HepG2 (cell line): ENCODE results near the gene ABHD12. TPM values are rescaled to one million over a fixed set of nuclear protein-coding genes. Genes with fewer than 3 reads are reported as not detected.
A peak's percentile ranks its signal among the peaks of the same experiment; 100 is the strongest.

Experiments
- BRD4 ChIP-seq: sonication (generic); formaldehyde crosslinking; IDR thresholded peaks from 2 replicates; pipeline ENCODE4 v1.4.0; 2020; ENCODE audit warnings: missing genetic modification reagents
- CAMTA2 ChIP-seq: sonication (generic); formaldehyde crosslinking; IDR thresholded peaks from 2 replicates; pipeline ENCODE4 v1.4.0; 2020; ENCODE audit warnings: mild to moderate bottlenecking, missing genetic modification reagents, borderline replicate concordance
- KDM4B ChIP-seq: sonication (generic); formaldehyde crosslinking; IDR thresholded peaks from 2 replicates; pipeline ENCODE4 v1.4.0; 2020; ENCODE audit warnings: missing genetic modification reagents
- NR2F2 ChIP-seq: IDR thresholded peaks from 2 replicates; pipeline ENCODE4 v1.6.1; 2012; ENCODE audit warnings: low read depth, inconsistent platforms, borderline replicate concordance
- NRL ChIP-seq: sonication (generic); formaldehyde crosslinking; IDR thresholded peaks from 2 replicates; pipeline ENCODE4 v1.5.0; 2020; ENCODE audit warnings: missing genetic modification reagents, mild to moderate bottlenecking, moderate library complexity, borderline replicate concordance
- RBFOX2 ChIP-seq: fragments of 200-400 bp; formaldehyde crosslinking; IDR thresholded peaks from 2 replicates; pipeline ENCODE4 v1.6.1; 2017; ENCODE audit warnings: low read depth, mild to moderate bottlenecking, low read length
- SP5 ChIP-seq: IDR thresholded peaks from 2 replicates; pipeline ENCODE4 v1.6.1; 2016; ENCODE audit warnings: low read depth, borderline replicate concordance
- TP53 ChIP-seq: sonication (generic); formaldehyde crosslinking; conservative IDR thresholded peaks from 2 replicates; pipeline ENCODE4 v1.4.0; 2020; ENCODE audit warnings: missing genetic modification reagents
- ZNF3 ChIP-seq: IDR thresholded peaks from 2 replicates; pipeline ENCODE4 v1.7.0; 2017; ENCODE audit warnings: inconsistent platforms
- ZNF468 ChIP-seq: sonication (generic); formaldehyde crosslinking; IDR thresholded peaks from 2 replicates; pipeline ENCODE4 v1.8.0; 2022; ENCODE audit warnings: mild to moderate bottlenecking, moderate library complexity, missing genetic modification reagents
- ZNF589 ChIP-seq: sonication (generic); formaldehyde crosslinking; conservative IDR thresholded peaks from 2 replicates; pipeline ENCODE4 v1.8.0; 2022; ENCODE audit warnings: mild to moderate bottlenecking, moderate library complexity, missing genetic modification reagents
- ZNF674 ChIP-seq: sonication (generic); formaldehyde crosslinking; IDR thresholded peaks from 2 replicates; pipeline ENCODE4 v1.5.0; 2020; ENCODE audit warnings: low read depth, mild to moderate bottlenecking, missing genetic modification reagents
- ZNF75D ChIP-seq: sonication (generic); formaldehyde crosslinking; IDR thresholded peaks from 2 replicates; pipeline ENCODE4 v1.8.1; 2023; ENCODE audit warnings: missing genetic modification reagents, mild to moderate bottlenecking, borderline replicate concordance
- polyA plus RNA-seq, 8 experiments: library from polyadenylated mRNA; depleted of rRNA in 3 of 8; stranded (reverse) in 7 of 8; unstranded in 1 of 8; fragments of >200 nt; fragmentation: Illumina TruSeq in 4 of 8; extraction: Trizol in 4 of 8; gene quantifications; 2 replicates each; pipeline versions ENCODE4 v1.2.1 to v1.2.3, GENCODE V29; 2011 to 2016; ENCODE audit warnings: low read depth in 4 of 8, missing spikeins in 1 of 8, mixed read lengths in 1 of 8; ENCODE audit not compliant: insufficient read depth in 1 of 8
- total RNA-seq, 5 experiments: library from RNA; depleted of rRNA; stranded (reverse); fragments of >200 nt; fragmentation: Illumina TruSeq; extraction: Trizol; gene quantifications; 2 replicates each; pipeline ENCODE4 v1.2.3, GENCODE V29; 2016; ENCODE audit warnings: low read depth in 1 of 5
- TF ChIP-seq, protein P1 (sequence below): IDR thresholded peaks from 2 replicates; pipeline ENCODE4 v1.4.0; 2020; ENCODE audit warnings: mild to moderate bottlenecking, missing genetic modification reagents
- TF ChIP-seq, protein P2 (sequence below): IDR thresholded peaks from 2 replicates; pipeline ENCODE4 v1.6.1; 2016
- TF ChIP-seq, protein P3 (sequence below): sonication (generic); formaldehyde crosslinking; IDR thresholded peaks from 2 replicates; pipeline ENCODE4 v1.5.0; 2020; ENCODE audit warnings: mild to moderate bottlenecking, low read depth, missing genetic modification reagents, borderline replicate concordance
- TF ChIP-seq, protein P4 (sequence below): sonication (generic); formaldehyde crosslinking; IDR thresholded peaks from 2 replicates; pipeline ENCODE4 v1.9.0; 2021; ENCODE audit warnings: missing genetic modification reagents, borderline replicate concordance

ABHD12 gene
- total and polyA plus RNA-seq, 2 of the 13 experiments (the other 11 are each of a cell fraction or from before 2014, with no cell fraction given), result 23.5 to 72.1 TPM

DNA sequence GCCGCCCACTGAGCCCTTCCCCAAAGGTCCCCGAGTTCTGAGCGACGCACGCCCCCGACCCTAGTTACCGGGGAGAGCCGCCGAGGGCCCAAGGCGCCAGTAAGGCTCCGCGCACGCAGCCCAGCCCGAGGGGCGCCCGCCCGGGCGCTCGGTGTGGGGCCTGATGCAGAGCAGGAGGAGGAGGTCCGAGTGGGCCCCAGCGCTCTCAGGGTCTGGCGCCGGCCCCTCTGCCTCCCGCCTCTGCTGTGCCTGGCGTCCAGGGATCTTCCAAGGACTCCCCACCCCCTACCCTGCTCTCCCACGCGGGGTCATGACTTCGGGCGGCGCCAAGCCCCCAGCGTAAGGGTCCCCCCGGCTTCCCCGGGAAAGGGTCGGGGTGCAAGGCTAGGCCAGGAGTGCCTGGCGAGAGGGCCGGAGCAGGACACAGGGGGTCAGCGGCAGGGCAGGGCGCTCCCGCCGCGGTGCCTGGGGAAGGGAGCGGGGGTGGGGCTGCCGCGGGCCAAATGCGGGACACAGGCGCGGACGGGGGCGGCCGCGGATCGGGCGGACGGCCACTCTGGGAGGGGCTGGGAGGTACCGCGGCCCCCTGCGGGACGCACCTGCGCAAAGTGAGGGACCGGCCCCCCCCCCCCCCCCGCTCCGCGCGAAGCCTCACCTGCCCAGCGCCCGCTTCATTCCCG lies 637 bp downstream of the ABHD12 start (continued):
- TF ChIP-seq, protein P1, sequence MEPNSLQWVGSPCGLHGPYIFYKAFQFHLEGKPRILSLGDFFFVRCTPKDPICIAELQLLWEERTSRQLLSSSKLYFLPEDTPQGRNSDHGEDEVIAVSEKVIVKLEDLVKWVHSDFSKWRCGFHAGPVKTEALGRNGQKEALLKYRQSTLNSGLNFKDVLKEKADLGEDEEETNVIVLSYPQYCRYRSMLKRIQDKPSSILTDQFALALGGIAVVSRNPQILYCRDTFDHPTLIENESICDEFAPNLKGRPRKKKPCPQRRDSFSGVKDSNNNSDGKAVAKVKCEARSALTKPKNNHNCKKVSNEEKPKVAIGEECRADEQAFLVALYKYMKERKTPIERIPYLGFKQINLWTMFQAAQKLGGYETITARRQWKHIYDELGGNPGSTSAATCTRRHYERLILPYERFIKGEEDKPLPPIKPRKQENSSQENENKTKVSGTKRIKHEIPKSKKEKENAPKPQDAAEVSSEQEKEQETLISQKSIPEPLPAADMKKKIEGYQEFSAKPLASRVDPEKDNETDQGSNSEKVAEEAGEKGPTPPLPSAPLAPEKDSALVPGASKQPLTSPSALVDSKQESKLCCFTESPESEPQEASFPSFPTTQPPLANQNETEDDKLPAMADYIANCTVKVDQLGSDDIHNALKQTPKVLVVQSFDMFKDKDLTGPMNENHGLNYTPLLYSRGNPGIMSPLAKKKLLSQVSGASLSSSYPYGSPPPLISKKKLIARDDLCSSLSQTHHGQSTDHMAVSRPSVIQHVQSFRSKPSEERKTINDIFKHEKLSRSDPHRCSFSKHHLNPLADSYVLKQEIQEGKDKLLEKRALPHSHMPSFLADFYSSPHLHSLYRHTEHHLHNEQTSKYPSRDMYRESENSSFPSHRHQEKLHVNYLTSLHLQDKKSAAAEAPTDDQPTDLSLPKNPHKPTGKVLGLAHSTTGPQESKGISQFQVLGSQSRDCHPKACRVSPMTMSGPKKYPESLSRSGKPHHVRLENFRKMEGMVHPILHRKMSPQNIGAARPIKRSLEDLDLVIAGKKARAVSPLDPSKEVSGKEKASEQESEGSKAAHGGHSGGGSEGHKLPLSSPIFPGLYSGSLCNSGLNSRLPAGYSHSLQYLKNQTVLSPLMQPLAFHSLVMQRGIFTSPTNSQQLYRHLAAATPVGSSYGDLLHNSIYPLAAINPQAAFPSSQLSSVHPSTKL (CRISPR knock-in tag), result no peak; the same call in 1 of the 2 replicates
- TF ChIP-seq RBFOX2, result peak; percentile 72
- TF ChIP-seq SP5 (CRISPR knock-in tag), result no peak
- no peak for TF ChIP-seq NR2F2
- TF ChIP-seq ZNF468 (CRISPR knock-in tag), result no peak
- TF ChIP-seq CAMTA2 (CRISPR knock-in tag), result no peak
- TF ChIP-seq ZNF589 (CRISPR knock-in tag), result 0 out of 2 replicates have a peak, but pooled peaks have one; percentile 69
- TF ChIP-seq ZNF75D (CRISPR knock-in tag), result no peak
- peak; percentile 68 for TF ChIP-seq BRD4
- no peak for TF ChIP-seq ZNF674 (CRISPR knock-in tag)
- TF ChIP-seq, protein P2, sequence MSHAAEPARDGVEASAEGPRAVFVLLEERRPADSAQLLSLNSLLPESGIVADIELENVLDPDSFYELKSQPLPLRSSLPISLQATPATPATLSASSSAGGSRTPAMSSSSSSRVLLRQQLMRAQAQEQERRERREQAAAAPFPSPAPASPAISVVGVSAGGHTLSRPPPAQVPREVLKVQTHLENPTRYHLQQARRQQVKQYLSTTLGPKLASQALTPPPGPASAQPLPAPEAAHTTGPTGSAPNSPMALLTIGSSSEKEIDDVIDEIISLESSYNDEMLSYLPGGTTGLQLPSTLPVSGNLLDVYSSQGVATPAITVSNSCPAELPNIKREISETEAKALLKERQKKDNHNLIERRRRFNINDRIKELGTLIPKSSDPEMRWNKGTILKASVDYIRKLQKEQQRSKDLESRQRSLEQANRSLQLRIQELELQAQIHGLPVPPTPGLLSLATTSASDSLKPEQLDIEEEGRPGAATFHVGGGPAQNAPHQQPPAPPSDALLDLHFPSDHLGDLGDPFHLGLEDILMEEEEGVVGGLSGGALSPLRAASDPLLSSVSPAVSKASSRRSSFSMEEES (CRISPR knock-in tag), result no peak
- no peak for TF ChIP-seq TP53 (CRISPR knock-in tag)
- TF ChIP-seq NRL (CRISPR knock-in tag), result peak; percentile 98
- TF ChIP-seq ZNF3, result no peak
- TF ChIP-seq, protein P3, sequence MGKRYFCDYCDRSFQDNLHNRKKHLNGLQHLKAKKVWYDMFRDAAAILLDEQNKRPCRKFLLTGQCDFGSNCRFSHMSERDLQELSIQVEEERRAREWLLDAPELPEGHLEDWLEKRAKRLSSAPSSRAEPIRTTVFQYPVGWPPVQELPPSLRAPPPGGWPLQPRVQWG, result no peak
- TF ChIP-seq, protein P4, sequence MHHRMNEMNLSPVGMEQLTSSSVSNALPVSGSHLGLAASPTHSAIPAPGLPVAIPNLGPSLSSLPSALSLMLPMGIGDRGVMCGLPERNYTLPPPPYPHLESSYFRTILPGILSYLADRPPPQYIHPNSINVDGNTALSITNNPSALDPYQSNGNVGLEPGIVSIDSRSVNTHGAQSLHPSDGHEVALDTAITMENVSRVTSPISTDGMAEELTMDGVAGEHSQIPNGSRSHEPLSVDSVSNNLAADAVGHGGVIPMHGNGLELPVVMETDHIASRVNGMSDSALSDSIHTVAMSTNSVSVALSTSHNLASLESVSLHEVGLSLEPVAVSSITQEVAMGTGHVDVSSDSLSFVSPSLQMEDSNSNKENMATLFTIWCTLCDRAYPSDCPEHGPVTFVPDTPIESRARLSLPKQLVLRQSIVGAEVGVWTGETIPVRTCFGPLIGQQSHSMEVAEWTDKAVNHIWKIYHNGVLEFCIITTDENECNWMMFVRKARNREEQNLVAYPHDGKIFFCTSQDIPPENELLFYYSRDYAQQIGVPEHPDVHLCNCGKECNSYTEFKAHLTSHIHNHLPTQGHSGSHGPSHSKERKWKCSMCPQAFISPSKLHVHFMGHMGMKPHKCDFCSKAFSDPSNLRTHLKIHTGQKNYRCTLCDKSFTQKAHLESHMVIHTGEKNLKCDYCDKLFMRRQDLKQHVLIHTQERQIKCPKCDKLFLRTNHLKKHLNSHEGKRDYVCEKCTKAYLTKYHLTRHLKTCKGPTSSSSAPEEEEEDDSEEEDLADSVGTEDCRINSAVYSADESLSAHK (CRISPR knock-in tag), result no peak
- TF ChIP-seq KDM4B (CRISPR knock-in tag), result no peak
